NCI-H526 (cell line): ENCODE results near the gene NT5DC1.
"Not testable (repeated sequence)": the region's sequence is repeated elsewhere in the genome, so short reads cannot be mapped to it uniquely, and the experiment has no call there.

ENCODE experiments used
- DNase-seq, 2 experiments: peaks; one replicate each; lab custom pipeline; 2025; lab: John Stamatoyannopoulos, UW

The NT5DC1 gene

GRCh38 chr6:116090251-116090650 is 10.4 kb upstream of the NT5DC1 start:
- DNase-seq = no peak

- no peak for DNase-seq
These were observed 6.6 kb upstream of the NT5DC1 start for GRCh38 chr6:116094041-116094440.

- not testable (repeated sequence) for DNase-seq
These were observed 4.4 kb upstream of the NT5DC1 start for GRCh38 chr6:116096048-116096759.

- DNase-seq = peak in 1 of 2 experiments; percentile 20
These were observed 3.5 kb upstream of the NT5DC1 start for GRCh38 chr6:116096979-116097816.

GRCh38 chr6:116099036-116099435 is 1.6 kb upstream of the NT5DC1 start:
- DNase-seq = no peak

- no peak for DNase-seq
These were observed 657 bp downstream of the NT5DC1 start for GRCh38 chr6:116101302-116101718.

GRCh38 chr6:116101790-116102189 is 1.1 kb downstream of the NT5DC1 start:
- DNase-seq = no peak

- DNase-seq = no peak
These were observed 2.2 kb downstream of the NT5DC1 start for GRCh38 chr6:116102873-116103272.

- DNase-seq = no peak
These were observed 4.0 kb downstream of the NT5DC1 start for GRCh38 chr6:116104636-116105035.

GRCh38 chr6:116105247-116105646 is 4.6 kb downstream of the NT5DC1 start:
- no peak for DNase-seq

- DNase-seq = no peak
These were observed 5.5 kb downstream of the NT5DC1 start for GRCh38 chr6:116106146-116106545.

GRCh38 chr6:116108836-116109235 is 8.2 kb downstream of the NT5DC1 start:
- no peak for DNase-seq

GRCh38 chr6:116111552-116112528 is 11.2 kb downstream of the NT5DC1 start:
- peak; percentile 1 to 53 for DNase-seq

GRCh38 chr6:116113386-116113785 is 12.7 kb downstream of the NT5DC1 start:
- DNase-seq = no peak

GRCh38 chr6:116115781-116116180 is 15.1 kb downstream of the NT5DC1 start:
- DNase-seq = no peak

GRCh38 chr6:116118608-116119007 is 18.0 kb downstream of the NT5DC1 start:
- no peak for DNase-seq

GRCh38 chr6:116120430-116120829 is 19.8 kb downstream of the NT5DC1 start:
- DNase-seq = no peak

- DNase-seq = no peak
These were observed 25.4 kb downstream of the NT5DC1 start, which contains the start of gene COL10A1 for GRCh38 chr6:116126032-116126431. COL10A1 (minus strand) TSS chr6:116126132; CDS start chr6:116125492, 640 bp downstream.

GRCh38 chr6:116127771-116128493 is 27.3 kb downstream of the NT5DC1 start:
- no peak for DNase-seq

- DNase-seq = no peak
These were observed 32.8 kb downstream of the NT5DC1 start for GRCh38 chr6:116133453-116133852.

GRCh38 chr6:116136373-116136772 is 35.7 kb downstream of the NT5DC1 start:
- DNase-seq = no peak
